ENCODE data around the gene POLR2B. TPM values are rescaled to one million over a fixed set of nuclear protein-coding genes. Genes with fewer than 3 reads are reported as not detected.

Gene POLR2B
- total RNA-seq, 1 donor from 2014 or later, result 108 TPM

Other genes with a start within 250 kb of the POLR2B start
- not detected for gene SPINK2, start 157.2 kb upstream of the POLR2B start, total RNA-seq (ENCODE audit: insufficient read depth, low replicate concordance)
- 32.0 TPM for gene REST, start 71.0 kb upstream of the POLR2B start, total RNA-seq (ENCODE audit: insufficient read depth, low replicate concordance)
- gene NOA1, start 1.3 kb upstream of the POLR2B start, total RNA-seq (ENCODE audit: insufficient read depth, low replicate concordance), result 16.4 TPM
- 999 TPM for gene IGFBP7, start 131.5 kb downstream of the POLR2B start, total RNA-seq (ENCODE audit: insufficient read depth, low replicate concordance)